ENCODE measurements around the gene STXBP2.

- no peak for TF ChIP-seq POLR2AphosphoS5 (IDR thresholded peaks at IDR 0.05; ENCODE audit: borderline replicate concordance, low read depth, low read length)
- no peak for TF ChIP-seq EZH2 (IDR thresholded peaks at IDR 0.05)
- TF ChIP-seq FOXP2 (optimal IDR thresholded peaks at IDR 0.05; ENCODE audit: control extremely low read depth, extremely low read length, insufficient read depth) = no peak
Measured at GRCh38 chr19:7654401-7654800, 17.5 kb downstream of the STXBP2 start.
